ENCODE results near the gene AKAP1.

DNA sequence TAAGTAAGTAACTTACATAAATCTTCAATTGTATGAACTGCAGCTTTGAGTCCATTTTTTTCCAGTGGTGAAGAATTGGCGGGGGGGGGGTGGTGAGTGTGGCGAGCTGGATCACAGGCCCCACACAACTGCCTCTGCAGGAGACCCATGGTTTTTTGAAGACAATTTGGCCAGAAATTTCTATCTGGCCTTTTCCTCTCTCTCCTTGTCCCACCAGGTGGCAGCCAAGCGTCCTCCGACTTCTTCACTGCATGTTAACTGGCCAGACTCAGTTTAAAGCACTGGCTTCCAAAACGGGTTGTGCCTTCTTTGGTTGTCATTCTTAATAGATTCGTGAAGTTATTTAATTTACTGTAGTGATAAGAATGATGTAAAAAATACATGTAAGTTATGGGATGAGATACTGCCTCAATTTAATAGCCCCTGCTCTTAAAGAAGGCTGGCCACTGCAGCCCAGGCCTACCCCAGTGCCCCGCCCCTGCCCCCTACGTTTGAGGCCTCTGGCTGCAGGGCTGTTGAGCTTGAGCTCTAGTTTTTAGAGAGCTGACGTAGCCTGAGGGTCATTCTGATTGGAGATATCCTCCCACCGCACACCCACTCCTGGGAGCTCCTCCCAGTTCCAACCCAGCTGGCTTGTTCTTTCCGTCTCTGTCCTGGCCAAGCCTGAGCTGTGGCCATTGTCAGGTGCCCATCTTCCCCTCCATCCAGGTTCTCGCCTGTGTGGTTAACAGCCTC is 36.4 kb downstream of the AKAP1 start:
- TF ChIP-seq CTCF (IDR thresholded peaks at IDR 0.05 in 4 of 5, conservative IDR thresholded peaks at IDR 0.05 in 1 of 5) = peak in 3 of 5 experiments; percentile 21 to 52 (median 27)
- TF ChIP-seq POLR2A (IDR thresholded peaks at IDR 0.05) = no peak

All from gastrocnemius medialis (tissue), 4 donors.